ENCODE data around the gene MYG1. TPM values are rescaled to one million over a fixed set of nuclear protein-coding genes. Genes with fewer than 3 reads are reported as not detected.
A peak's percentile ranks its signal among the peaks of the same experiment; 100 is the strongest.

The MYG1 gene
- total and polyA plus RNA-seq, 2 of the 4 experiments (the other 2 are of a cell fraction) = 49.8 to 63.7 TPM

DNA sequence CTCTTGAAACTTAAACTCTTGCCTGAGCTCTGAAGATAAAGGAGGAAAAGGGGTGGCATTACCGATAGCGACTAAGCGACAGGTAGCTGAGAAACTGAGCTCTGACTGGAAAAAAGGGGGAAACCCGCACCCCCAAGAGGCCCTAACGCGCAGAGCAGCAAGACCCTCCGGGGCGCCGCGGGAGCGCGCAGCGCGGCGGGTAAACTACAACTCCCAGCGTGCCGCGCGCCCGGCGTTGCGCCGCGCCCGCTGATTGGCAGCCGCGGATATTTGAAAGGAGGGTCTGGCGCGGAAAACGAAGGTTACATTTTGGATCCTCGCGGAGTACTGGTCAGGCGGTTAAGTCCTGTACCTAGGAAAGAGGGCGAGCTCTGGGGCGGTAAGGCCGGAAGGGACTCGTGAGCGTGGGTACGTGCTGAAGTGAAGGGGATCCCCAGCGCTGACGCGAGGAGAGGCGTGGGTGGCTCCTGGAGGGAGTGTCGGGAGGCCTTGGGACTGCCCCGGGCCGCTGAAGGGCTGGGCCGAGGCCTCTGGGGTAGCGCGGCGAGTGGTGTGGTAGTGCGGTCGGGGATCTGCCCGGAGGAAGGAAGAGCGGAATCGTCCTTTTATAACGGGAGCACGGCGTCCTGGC, 31.4 kb upstream of the MYG1 start, which contains the start of gene ESPL1:
Gene ESPL1 (plus strand): TSS at position 301 of the 631 bp plus-strand sequence. CDS start 468 bp downstream, outside the sequence.
- Histone ChIP-seq H3K23ac (ENCODE audit: low read depth, low read length) (peak within 1 kb of the TSS; percentile 96), H2BK5ac (ENCODE audit: low read depth, low read length, poor library complexity, severe bottlenecking) (peak within 1 kb of the TSS; percentile 73), H2AK5ac (ENCODE audit: low read depth, low read length) (peak within 1 kb of the TSS; percentile 68), H3K56ac (ENCODE audit: extremely low read depth, insufficient read depth, low read length) (peak within 1 kb of the TSS; percentile 69), H4K91ac (ENCODE audit: insufficient read depth, low read depth, low read length) (peak within 1 kb of the TSS; percentile 79), H4K20me1 (ENCODE audit: insufficient read depth, low read length) (no peaks in the 10 kb centered on the region; the same call in 1 of the 2 replicates), H3K4me3 (ENCODE audit: insufficient read depth, low read depth, low read length) (peak within 1 kb of the TSS; percentile 90), H3K79me1 (ENCODE audit: low read depth in 1 of 2, low read length in 2 of 2) (peaks cover 31 to 45% of the 10 kb centered on the region in 2 experiments), H3K14ac (replicated peaks; ENCODE audit: low read depth, low read length) (peak within 1 kb of the TSS; percentile 90), H3K4me1 (ENCODE audit: control insufficient read depth, insufficient read depth, low read length) (peaks cover 7% of the 10 kb centered on the region; the same call in 1 of the 2 replicates), H3K18ac (ENCODE audit: low read depth, low read length) (peak within 1 kb of the TSS; percentile 43; the same call in 1 of the 2 replicates), H3K27me3 (ENCODE audit: control insufficient read depth, insufficient read depth, low read length) (no peaks in the 10 kb centered on the region), H3K9ac (ENCODE audit: low read depth, low read length) (peak within 1 kb of the TSS; percentile 64), H2BK120ac (ENCODE audit: low read depth, low read length) (peak within 1 kb of the TSS; percentile 80), H2BK20ac (ENCODE audit: low read depth, low read length) (no peak within 1 kb of the TSS), H3K9me1 (ENCODE audit: insufficient read depth, low read length) (peaks cover 14% of the 10 kb centered on the region), H4K8ac (ENCODE audit: low read depth in 2 of 2, low read length in 2 of 2) (peak within 1 kb of the TSS; percentile 83 to 95), H4K5ac (ENCODE audit: low read depth, low read length) (peak within 1 kb of the TSS; percentile 73), H3K27ac (ENCODE audit: insufficient read depth, low read length) (peak within 1 kb of the TSS; percentile 58; the same call in 1 of the 2 replicates), H2AK9ac (replicated peaks; ENCODE audit: low read depth, low read length, poor library complexity) (peak within 1 kb of the TSS; percentile 94), H2AFZ (replicated peaks; ENCODE audit: low read length, poor library complexity) (peak within 1 kb of the TSS; percentile 99), H3K9me3 (ENCODE audit: control insufficient read depth, insufficient read depth, low read length) (no peaks in the 10 kb centered on the region), H3K4me2 (ENCODE audit: low read depth, low read length) (peak within 1 kb of the TSS; percentile 92), H3K36me3 (ENCODE audit: control insufficient read depth, insufficient read depth, low read length) (0 out of 2 replicates have a peak, but pooled peaks cover 2% of the 10 kb centered on the region), H2BK15ac (ENCODE audit: low read depth, low read length) (peak within 1 kb of the TSS; percentile 33; the same call in 1 of the 3 replicates), H3K4ac (ENCODE audit: low read depth, low read length) (peak within 1 kb of the TSS; percentile 87)
- TF ChIP-seq SMC3 (IDR thresholded peaks at IDR 0.05; ENCODE audit: low read depth, low read length) = peak; percentile 23
- TF ChIP-seq POLR2A (IDR thresholded peaks at IDR 0.05; ENCODE audit: low read depth, low read length) = peak; percentile 45; the same call in 1 of the 2 replicates
- TF ChIP-seq, protein P1, sequence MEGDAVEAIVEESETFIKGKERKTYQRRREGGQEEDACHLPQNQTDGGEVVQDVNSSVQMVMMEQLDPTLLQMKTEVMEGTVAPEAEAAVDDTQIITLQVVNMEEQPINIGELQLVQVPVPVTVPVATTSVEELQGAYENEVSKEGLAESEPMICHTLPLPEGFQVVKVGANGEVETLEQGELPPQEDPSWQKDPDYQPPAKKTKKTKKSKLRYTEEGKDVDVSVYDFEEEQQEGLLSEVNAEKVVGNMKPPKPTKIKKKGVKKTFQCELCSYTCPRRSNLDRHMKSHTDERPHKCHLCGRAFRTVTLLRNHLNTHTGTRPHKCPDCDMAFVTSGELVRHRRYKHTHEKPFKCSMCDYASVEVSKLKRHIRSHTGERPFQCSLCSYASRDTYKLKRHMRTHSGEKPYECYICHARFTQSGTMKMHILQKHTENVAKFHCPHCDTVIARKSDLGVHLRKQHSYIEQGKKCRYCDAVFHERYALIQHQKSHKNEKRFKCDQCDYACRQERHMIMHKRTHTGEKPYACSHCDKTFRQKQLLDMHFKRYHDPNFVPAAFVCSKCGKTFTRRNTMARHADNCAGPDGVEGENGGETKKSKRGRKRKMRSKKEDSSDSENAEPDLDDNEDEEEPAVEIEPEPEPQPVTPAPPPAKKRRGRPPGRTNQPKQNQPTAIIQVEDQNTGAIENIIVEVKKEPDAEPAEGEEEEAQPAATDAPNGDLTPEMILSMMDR (conservative IDR thresholded peaks at IDR 0.05; ENCODE audit: low read depth, low read length) = peak; percentile 38; the same call in 1 of the 2 replicates
- TF ChIP-seq CEBPB (IDR thresholded peaks at IDR 0.05; ENCODE audit: low read depth, low read length) = no peak
- peak; percentile 37 for TF ChIP-seq RAD21 (IDR thresholded peaks at IDR 0.05; ENCODE audit: low read length)
- no peak for TF ChIP-seq CHD1 (IDR thresholded peaks at IDR 0.05; ENCODE audit: low read depth, low read length)
- TF ChIP-seq BHLHE40 (IDR thresholded peaks at IDR 0.05; ENCODE audit: low read depth, low read length) = 0 out of 2 replicates have a peak, but pooled peaks have one; percentile 3
- TF ChIP-seq ELK1 (IDR thresholded peaks at IDR 0.05; ENCODE audit: borderline replicate concordance, low read depth, low read length) = no peak
- TF ChIP-seq FOS (IDR thresholded peaks at IDR 0.05; ENCODE audit: low read depth, low read length) = peak; percentile 20; the same call in 1 of the 2 replicates
- TF ChIP-seq, protein P2, sequence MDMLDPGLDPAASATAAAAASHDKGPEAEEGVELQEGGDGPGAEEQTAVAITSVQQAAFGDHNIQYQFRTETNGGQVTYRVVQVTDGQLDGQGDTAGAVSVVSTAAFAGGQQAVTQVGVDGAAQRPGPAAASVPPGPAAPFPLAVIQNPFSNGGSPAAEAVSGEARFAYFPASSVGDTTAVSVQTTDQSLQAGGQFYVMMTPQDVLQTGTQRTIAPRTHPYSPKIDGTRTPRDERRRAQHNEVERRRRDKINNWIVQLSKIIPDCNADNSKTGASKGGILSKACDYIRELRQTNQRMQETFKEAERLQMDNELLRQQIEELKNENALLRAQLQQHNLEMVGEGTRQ (IDR thresholded peaks at IDR 0.05; ENCODE audit: low read depth, low read length) = no peak
- TF ChIP-seq MAZ (IDR thresholded peaks at IDR 0.05; ENCODE audit: borderline replicate concordance, low read depth, low read length) = 0 out of 2 replicates have a peak, but pooled peaks have one; percentile 10
- TF ChIP-seq RFX5 (IDR thresholded peaks at IDR 0.05; ENCODE audit: low read depth, low read length) = no peak
- TF ChIP-seq MXI1 (IDR thresholded peaks at IDR 0.05; ENCODE audit: borderline replicate concordance, low read depth, low read length) = peak; percentile 92; the same call in 1 of the 2 replicates
- TF ChIP-seq NFE2L2 (IDR thresholded peaks at IDR 0.05; ENCODE audit: low read depth, low read length) = no peak
- ChIA-PET POLR2A (ENCODE audit: unreplicated experiment) (no interaction called here), CTCF (interaction anchor here (0.7 to 1.6 kb wide), 3 partner anchors 10 to 13 kb away, joined by 3 to 6 read pairs (median 4); no protein-coding TSS in a partner anchor)
- intact Hi-C loops (cut with micrococcal nuclease) = loop anchor here (1.0 kb wide), 1 partner anchor 55 kb away; no protein-coding TSS in a partner anchor
- ATAC-seq (ENCODE audit: low read depth) (peak; percentile 97), DNase-seq (peak; percentile 75)
- in situ Hi-C loops (cut with MboI; ENCODE audit: low sequenced_read_pairs) = no loop called here
- 1% methylated on average over 40 of the region's 58 CpGs; no CpG with 5 or more reads in 1 of the 2 experiments for whole genome bisulfite sequencing, 2 experiments (ENCODE audit: extremely low coverage in 2 of 2, insufficient read length in 1 of 2)
- BruUV-seq (replicated peaks) = no TSS peak
- dilution Hi-C loops (cut with HindIII; ENCODE audit: low sequenced_read_pairs, unreplicated experiment) = no loop called here

Measured in IMR-90 (cell line).